Putamen (tissue), 1 donor: Measurements from ENCODE around the gene KRT15.

ENCODE experiments used
- DNase-seq: peaks from one replicate; pipeline ENCODE4 v3.0.0-alpha.2; 2016; ENCODE audit warnings: low spot score

The KRT15 gene

GRCh38 chr17:41518789-41519449 lies at the start of gene KRT15:
Gene KRT15 (minus strand): TSS chr17:41518890. CDS start chr17:41518827, 63 bp downstream.
- no peak for DNase-seq

GRCh38 chr17:41567317-41567716 lies 48.6 kb upstream of the KRT15 start:
- DNase-seq, result no peak

DNA sequence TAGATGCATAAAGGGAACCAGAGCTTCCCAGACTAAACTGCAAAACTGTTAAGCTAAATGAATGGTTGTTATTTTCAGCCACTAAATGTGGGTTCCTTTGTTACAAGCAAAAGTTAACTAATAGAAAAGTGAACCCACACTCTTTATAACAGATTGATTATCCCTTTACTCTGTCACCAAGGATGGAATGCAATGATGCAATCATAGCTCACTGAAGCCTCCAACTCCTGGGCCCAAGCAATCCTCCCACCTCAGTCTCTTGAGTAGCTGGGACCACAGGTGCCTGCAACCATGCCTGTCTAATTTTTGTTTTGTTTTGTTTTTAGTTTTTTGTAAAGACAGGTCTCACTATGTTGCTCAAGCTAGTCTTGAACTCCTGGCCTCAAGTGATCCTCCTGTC lies 46.6 kb upstream of the KRT15 start:
- DNase-seq, result no peak

DNA sequence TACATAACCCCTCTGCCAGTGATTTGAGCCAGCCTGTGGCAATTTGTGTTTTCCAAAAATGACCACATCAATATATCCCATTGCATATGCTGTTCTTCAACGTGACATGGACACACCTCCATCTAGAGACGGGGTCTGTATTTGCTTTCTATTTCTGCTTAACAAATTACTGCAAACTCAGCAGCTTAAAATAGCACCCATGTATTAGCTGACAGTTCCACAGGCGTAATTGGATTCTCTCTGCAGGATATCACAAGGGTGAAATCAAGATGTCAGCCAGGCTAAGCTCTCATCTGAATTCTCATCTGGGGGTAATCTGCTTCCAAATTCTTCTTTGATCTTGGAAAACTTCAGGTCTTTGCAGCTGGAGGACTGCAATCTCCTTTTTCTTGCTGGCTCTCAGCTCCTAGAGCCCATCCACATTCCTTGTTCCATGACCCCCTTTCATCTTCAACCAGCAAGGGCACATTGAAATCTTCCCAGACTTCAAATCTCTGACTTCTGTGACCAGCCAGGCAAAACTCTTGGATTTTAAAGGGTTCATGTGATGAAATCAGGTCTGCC lies 45.0 kb upstream of the KRT15 start:
- DNase-seq, result no peak

- no peak for DNase-seq
Observed at GRCh38 chr17:41561554-41561953, 42.9 kb upstream of the KRT15 start.

DNA sequence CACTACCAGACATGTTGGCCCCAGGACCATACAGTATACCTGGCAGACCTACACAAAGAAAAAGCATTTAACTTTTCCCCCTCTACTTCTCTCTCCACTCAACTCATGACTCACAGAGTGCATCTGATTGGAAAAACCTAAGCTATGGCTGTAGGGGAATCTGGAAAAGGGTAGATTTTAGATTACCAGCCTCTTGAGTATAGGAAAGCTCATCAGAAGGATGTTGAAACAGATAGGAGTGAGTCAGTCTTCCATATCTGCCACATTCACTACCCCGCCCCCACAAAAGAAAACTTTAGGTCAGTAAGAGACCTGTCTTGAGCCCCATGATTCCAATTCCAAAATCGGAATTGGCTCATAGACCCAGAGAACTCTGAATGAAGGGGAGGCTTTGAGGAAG lies 40.9 kb upstream of the KRT15 start:
- DNase-seq, result no peak

GRCh38 chr17:41556931-41557330 lies 38.2 kb upstream of the KRT15 start:
- DNase-seq, result no peak

DNA sequence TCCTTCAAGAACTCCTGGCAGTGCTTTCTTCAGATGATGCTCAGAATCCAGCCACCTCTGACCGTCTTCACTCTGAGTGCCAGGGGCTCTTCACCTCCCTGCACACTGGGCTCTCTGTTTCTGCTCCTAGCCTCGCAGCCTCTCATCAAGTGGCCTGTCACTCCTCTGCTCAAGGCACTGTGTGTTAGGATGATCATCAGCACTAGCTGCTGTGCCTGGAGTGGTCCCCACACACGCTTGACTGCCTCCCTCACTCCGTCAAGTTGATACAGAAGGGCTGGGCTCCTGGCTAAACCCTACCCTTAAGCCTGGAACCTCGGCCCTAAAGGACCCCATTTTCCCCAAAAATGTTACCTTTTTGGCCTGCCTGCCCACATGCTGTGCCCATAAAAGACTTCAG lies 37.6 kb upstream of the KRT15 start:
- DNase-seq, result no peak

GRCh38 chr17:41555105-41555887 lies 36.6 kb upstream of the KRT15 start:
- no peak for DNase-seq

DNA sequence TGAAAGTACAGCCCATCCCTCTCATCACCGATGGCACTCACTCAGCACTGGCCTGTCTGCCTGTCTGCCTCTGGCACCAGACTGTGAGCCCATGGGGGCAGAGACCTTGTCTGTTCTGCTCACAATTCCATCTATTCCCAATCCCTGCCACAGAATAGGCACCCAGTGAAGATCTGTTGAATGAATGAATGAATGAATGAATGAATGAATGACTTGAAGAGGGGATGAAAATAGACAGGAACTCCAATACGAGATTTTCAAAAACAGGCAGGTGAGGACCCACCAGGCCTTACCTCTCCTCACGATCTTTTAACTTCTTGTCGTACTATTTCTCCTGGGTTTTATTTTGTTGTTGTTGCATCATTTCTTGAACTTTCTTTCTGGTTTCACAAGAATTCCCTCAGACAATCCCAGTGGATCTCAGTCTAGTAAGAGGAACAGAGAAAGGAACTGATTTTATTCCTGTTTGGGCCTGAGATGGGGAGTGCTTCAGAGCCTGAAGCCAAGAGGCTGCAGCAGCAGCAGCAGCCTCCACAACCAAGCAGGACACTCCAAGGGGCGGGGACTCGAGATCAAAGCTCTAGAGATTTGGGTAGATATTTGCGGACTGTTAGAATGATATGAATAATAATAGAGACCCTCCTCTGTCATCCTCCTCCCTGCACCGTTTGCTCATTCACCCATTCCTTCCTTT lies 35.4 kb upstream of the KRT15 start:
- no peak for DNase-seq

- no peak for DNase-seq
Observed at GRCh38 chr17:41553176-41553575, 34.5 kb upstream of the KRT15 start.

DNA sequence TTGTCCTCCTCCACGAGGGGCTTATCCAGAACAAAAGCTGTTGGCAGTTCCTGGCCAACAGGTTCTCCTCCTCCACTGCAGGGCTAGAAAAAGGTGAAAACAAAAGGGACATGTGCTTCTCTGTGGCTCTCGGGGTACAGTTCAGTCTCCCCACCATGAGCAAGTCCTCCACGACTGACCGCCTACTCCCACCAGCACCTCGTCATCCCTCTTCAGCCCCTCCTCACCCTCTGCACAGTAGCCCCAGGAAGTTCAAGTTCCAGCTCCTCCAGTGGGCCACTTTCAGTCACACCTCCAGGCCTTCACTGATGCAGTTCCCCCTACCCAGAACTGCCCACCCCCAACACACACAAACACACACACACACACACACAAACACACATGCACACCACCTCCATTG lies 33.8 kb upstream of the KRT15 start:
- DNase-seq, result no peak

- no peak for DNase-seq
Observed at GRCh38 chr17:41551365-41551764, 32.7 kb upstream of the KRT15 start.

DNA sequence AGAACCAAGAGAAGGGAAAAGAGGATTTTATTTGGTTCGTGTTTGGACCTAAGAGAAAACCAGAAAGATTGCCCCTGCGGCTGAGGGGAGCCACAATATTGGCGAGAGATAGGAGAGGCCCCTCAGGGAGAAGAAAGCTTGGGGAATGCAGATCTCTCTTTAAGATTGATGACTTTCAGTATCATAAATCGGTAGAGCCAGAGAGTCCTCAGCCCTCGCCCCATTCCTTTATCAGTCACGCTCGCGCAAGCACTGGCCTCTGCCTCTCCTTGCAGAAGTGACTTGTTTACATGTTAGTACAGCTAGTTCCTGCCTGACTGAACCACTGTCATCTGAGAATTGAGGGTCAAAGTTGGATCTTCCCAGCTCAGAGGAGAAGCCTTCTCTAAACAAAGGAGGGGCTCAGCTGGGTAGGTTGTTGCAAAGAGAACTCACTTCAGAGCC lies 30.9 kb upstream of the KRT15 start:
- DNase-seq, result no peak

- peak; percentile 42 for DNase-seq
Observed at GRCh38 chr17:41548844-41549595, 30.3 kb upstream of the KRT15 start.

DNA sequence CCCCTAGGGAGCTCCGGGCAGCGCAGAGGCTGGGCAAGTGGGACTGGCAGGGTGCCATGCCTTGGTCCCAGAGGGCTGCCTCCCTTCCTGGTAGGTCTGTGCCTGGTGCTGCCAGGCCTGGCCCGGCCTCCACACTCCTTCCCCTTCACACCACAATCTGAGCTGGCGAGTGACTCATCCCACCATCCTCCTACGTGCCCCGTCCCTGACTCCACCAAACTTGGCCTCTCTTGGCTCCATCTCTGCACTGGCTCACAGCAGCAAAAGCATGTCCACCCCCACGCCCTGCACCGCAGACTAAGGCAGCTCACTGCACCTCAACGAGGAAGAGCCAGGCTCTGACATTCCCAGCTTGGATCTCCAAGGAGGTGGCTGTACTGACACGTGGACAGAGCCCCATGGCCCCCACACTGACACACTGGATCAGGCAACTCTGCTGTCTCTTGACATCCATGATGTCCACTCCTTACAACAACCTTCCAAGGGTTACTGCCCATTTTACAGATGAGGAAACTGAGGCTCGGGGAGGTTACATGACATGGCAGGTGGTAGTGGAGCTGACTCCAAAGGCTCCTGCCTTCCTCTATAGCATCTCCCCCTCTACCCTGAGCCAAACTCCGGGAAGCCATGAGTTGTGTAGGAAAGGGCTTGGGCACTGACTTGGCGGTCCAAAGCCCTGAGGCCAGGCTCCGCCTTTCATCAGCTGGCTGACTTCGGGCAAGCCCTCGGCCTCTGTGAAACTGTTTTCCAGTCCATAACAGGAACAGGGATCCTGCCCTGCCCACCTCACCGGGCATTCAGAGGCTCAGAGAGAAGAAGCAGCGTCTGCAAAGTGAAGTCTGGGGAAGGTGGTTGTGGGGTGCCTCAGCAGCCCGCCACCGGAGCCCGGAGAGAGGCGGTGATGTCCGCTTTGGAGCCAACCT lies 29.5 kb upstream of the KRT15 start:
- no peak for DNase-seq

- DNase-seq, result no peak
Observed at GRCh38 chr17:41547378-41547841, 28.7 kb upstream of the KRT15 start.

GRCh38 chr17:41546819-41547218 lies 28.1 kb upstream of the KRT15 start:
- DNase-seq, result no peak

DNA sequence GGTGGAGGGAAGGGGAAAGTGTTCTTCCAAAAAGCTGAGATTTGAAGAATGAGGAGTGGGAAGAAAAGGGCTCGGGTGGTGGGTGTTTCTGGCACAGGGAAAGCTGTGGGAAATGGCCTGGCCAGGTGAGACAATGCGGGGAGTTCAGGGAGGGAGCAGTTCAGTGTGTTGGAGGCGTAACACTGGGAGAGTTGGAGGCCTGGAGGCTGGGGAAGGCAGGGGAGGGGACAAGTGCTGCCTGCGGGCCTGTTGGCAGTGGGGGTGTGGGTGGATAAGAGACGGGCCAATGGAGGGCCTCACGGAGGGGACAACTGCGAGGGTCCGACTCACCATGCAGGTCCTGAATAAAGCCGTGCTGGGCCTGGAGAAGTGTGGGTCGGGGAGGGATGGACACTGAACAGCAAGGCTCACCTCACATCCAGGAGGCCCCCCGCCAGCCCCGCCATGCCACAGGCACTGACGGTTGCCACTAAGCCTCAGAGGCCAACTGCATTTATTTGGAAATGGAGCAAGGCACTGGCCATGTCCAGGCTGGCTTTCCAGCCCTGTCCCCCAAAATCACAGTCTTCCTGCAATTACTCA lies 27.2 kb upstream of the KRT15 start:
- no peak for DNase-seq

GRCh38 chr17:41544935-41545334 lies 26.2 kb upstream of the KRT15 start:
- no peak for DNase-seq
